ENCODE measurements around the gene TMEM18. TPM values are rescaled to one million over a fixed set of nuclear protein-coding genes. Genes with fewer than 3 reads are reported as not detected.

Gene TMEM18
- total and polyA plus RNA-seq, 2 of the 13 experiments (the other 11 are each of a cell fraction or from before 2014, with no cell fraction given) = 45.9 to 49.4 TPM

DNA sequence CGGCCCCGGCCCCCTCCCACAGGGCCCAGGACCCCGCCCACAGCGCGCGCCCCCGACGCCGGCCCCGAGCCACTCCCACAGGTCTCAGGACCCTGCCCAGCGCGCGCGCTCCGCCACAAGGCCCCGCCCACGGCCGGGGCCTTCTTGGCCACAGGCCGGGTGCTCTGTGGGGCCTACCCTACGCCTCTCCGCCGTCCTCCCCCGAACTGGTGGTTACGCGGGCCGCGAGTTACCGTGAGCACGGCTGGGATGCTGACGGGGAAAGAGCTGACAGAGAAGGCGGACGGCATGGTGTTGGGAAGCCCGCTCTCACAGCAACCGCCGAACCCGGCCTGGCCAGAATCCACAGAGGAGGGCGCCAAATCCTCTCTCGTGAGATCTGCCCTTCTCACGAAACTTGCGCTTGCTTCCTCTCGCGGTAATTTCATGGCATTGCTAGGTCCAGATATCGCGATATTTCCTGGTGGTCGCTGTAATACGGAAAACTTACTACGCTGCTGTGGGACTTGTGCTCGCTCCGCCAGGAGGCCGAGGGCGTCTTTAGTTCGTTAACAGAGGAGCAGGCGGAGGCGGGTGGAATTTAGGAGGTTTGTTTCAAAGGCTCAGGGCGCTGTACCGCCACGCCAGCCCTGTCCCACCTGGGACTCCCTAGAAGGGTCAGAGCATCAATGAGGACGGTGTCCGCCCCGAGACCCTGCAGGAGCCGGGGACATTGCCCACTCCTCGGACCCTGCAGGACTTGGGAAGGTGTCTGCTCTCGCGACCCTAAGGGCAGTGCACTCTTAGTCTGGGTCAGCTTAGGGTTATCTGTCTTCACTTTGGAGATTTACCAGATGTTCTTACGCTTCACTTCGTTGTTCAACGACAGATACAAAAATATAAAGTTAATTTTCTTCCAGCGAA lies at the start of gene TMEM18 (continued):
- TF ChIP-seq, protein P1, sequence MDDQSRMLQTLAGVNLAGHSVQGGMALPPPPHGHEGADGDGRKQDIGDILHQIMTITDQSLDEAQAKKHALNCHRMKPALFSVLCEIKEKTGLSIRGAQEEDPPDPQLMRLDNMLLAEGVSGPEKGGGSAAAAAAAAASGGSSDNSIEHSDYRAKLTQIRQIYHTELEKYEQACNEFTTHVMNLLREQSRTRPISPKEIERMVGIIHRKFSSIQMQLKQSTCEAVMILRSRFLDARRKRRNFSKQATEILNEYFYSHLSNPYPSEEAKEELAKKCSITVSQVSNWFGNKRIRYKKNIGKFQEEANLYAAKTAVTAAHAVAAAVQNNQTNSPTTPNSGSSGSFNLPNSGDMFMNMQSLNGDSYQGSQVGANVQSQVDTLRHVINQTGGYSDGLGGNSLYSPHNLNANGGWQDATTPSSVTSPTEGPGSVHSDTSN (CRISPR knock-in tag; IDR thresholded peaks at IDR 0.05; ENCODE audit: borderline replicate concordance) = peak; percentile 60; the same call in 1 of the 2 replicates
- peak; percentile 95 for TF ChIP-seq DMAP1 (CRISPR knock-in tag; IDR thresholded peaks at IDR 0.05)
- TF ChIP-seq ETS1 (CRISPR knock-in tag; IDR thresholded peaks at IDR 0.05) = no peak; the same call in 1 of the 2 replicates
- peak; percentile 65 for TF ChIP-seq NCOA2 (CRISPR knock-in tag; IDR thresholded peaks at IDR 0.05)
- peak; percentile 64; the same call in 1 of the 2 replicates for TF ChIP-seq NCOA1 (CRISPR knock-in tag; IDR thresholded peaks at IDR 0.05)
- peak; percentile 72; the same call in 1 of the 2 replicates for TF ChIP-seq NFATC3 (CRISPR knock-in tag; IDR thresholded peaks at IDR 0.05)
- peak; percentile 75 for TF ChIP-seq FOXJ3 (CRISPR knock-in tag; IDR thresholded peaks at IDR 0.05; ENCODE audit: borderline replicate concordance)
- peak; percentile 95 for TF ChIP-seq ZNF441 (CRISPR knock-in tag; IDR thresholded peaks at IDR 0.05; ENCODE audit: borderline replicate concordance)
- peak; percentile 55; the same call in 1 of the 2 replicates for TF ChIP-seq ZNF20 (CRISPR knock-in tag; IDR thresholded peaks at IDR 0.05)
- TF ChIP-seq ZNF496 (CRISPR knock-in tag; IDR thresholded peaks at IDR 0.05; ENCODE audit: insufficient replicate concordance) = no peak
- peak; percentile 91 for TF ChIP-seq ZNF350 (CRISPR knock-in tag; IDR thresholded peaks at IDR 0.05; ENCODE audit: borderline replicate concordance, low read depth)
- peak; percentile 77 for TF ChIP-seq ZFP91 (CRISPR knock-in tag; IDR thresholded peaks at IDR 0.05; ENCODE audit: borderline replicate concordance)
- TF ChIP-seq, protein P2, sequence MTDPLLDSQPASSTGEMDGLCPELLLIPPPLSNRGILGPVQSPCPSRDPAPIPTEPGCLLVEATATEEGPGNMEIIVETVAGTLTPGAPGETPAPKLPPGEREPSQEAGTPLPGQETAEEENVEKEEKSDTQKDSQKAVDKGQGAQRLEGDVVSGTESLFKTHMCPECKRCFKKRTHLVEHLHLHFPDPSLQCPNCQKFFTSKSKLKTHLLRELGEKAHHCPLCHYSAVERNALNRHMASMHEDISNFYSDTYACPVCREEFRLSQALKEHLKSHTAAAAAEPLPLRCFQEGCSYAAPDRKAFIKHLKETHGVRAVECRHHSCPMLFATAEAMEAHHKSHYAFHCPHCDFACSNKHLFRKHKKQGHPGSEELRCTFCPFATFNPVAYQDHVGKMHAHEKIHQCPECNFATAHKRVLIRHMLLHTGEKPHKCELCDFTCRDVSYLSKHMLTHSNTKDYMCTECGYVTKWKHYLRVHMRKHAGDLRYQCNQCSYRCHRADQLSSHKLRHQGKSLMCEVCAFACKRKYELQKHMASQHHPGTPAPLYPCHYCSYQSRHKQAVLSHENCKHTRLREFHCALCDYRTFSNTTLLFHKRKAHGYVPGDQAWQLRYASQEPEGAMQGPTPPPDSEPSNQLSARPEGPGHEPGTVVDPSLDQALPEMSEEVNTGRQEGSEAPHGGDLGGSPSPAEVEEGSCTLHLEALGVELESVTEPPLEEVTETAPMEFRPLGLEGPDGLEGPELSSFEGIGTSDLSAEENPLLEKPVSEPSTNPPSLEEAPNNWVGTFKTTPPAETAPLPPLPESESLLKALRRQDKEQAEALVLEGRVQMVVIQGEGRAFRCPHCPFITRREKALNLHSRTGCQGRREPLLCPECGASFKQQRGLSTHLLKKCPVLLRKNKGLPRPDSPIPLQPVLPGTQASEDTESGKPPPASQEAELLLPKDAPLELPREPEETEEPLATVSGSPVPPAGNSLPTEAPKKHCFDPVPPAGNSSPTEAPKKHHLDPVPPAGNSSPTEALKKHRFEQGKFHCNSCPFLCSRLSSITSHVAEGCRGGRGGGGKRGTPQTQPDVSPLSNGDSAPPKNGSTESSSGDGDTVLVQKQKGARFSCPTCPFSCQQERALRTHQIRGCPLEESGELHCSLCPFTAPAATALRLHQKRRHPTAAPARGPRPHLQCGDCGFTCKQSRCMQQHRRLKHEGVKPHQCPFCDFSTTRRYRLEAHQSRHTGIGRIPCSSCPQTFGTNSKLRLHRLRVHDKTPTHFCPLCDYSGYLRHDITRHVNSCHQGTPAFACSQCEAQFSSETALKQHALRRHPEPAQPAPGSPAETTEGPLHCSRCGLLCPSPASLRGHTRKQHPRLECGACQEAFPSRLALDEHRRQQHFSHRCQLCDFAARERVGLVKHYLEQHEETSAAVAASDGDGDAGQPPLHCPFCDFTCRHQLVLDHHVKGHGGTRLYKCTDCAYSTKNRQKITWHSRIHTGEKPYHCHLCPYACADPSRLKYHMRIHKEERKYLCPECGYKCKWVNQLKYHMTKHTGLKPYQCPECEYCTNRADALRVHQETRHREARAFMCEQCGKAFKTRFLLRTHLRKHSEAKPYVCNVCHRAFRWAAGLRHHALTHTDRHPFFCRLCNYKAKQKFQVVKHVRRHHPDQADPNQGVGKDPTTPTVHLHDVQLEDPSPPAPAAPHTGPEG (CRISPR knock-in tag; IDR thresholded peaks at IDR 0.05) = peak; percentile 86
- TF ChIP-seq CREB1 (IDR thresholded peaks at IDR 0.05) = peak; percentile 54
- no peak for TF ChIP-seq CREB1 (CRISPR knock-in tag; IDR thresholded peaks at IDR 0.05)
- TF ChIP-seq SIN3B (IDR thresholded peaks at IDR 0.05; ENCODE audit: low read length) = peak; percentile 55

All from HepG2 (cell line).